ENCODE data around the gene RNASE9. TPM values are rescaled to one million over a fixed set of nuclear protein-coding genes. Genes with fewer than 3 reads are reported as not detected.
A peak's percentile ranks its signal among the peaks of the same experiment; 100 is the strongest.

Gene RNASE9
- total RNA-seq (2011; cell fraction: chromatin; rRNA removed; ENCODE audit: low replicate concordance), result not detected in 2 replicates
- total RNA-seq (2011; cell fraction: nucleolus; rRNA removed), result not detected in 2 replicates
- total RNA-seq (2011; cell fraction: nucleoplasm; rRNA removed), result not detected in 2 replicates
- not detected in 2 replicates for total RNA-seq (2014; rRNA removed)
- not detected in 2 replicates for total RNA-seq (2014; rRNA removed; fragmentation: Illumina TruSeq; extraction: Trizol)
- not detected in 2 replicates for total RNA-seq (2015; rRNA removed; fragmentation: Illumina TruSeq; extraction: Trizol)
- not detected in 2 replicates for total RNA-seq (2021)
- not detected in 2 replicates for polyA plus RNA-seq (2011; rRNA removed)
- not detected in 2 replicates for polyA plus RNA-seq (2011; cell fraction: cytosol; rRNA removed)
- polyA plus RNA-seq (2011; cell fraction: nucleus; rRNA removed), result not detected in 2 replicates
- not detected in 2 replicates for polyA plus RNA-seq (2012)
- not detected in 2 replicates for polyA plus RNA-seq (2014; fragmentation: Illumina TruSeq; extraction: Trizol)
- not detected for polyA plus RNA-seq (2014; fragmentation: Nextera tagmentation; extraction: Ambion mirVana)
- polyA plus RNA-seq (2014; rRNA removed), result not detected in 2 replicates
- not detected in 2 replicates for polyA minus RNA-seq (2011; rRNA and poly(A)+ RNA removed)
- polyA minus RNA-seq (2011; cell fraction: cytosol; rRNA and poly(A)+ RNA removed), result not detected in 2 replicates
- polyA minus RNA-seq (2011; cell fraction: nucleus; rRNA and poly(A)+ RNA removed), result not detected in 2 replicates
- not detected for Bru-seq, nascent RNA
- BruChase-seq, experiment 1, labeled RNA remaining after a 2-hour chase, result not detected
- not detected for BruChase-seq, experiment 2, labeled RNA remaining after a 6-hour chase
- long read RNA-seq, experiment 1, result 0 reads
- long read RNA-seq, experiment 2, result 0 reads
- long read RNA-seq, experiment 3, result 0 reads

DNA sequence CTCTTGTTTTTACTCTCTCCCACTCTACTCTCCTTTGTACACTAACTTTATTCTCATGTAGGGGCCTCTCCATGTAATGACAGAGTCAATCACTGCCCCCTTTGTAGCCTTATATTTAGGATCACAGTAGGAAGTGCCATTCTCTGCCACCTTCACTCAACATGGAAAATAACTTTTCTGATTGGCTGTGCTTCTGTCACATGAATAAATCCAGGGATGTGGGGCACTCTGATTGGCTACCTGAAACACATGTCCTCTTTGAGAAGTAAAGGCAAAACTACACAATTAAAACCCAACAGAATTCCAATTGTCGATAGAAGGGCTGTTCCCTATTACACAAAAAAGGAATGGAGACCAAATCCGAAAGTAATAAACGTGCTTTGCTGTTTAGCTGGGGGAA lies at the start of gene RNASE9:
Gene RNASE9 (minus strand): TSS at position 87 of the 400 bp plus-strand sequence.
- in situ Hi-C loops (cut with MboI), result no loop called here
- H4K20me1 ChIP-seq (replicated peaks; ENCODE audit: control insufficient read depth, insufficient read depth, low read length), result no peaks in the 10 kb centered on the region
- H3K9me1 ChIP-seq (ENCODE audit: control insufficient read depth, insufficient read depth, low read length), result no peaks in the 10 kb centered on the region
- intact Hi-C loops (cut with micrococcal nuclease), result no loop called here
- no peak within 1 kb of the TSS for H3K4me3 ChIP-seq
- H3K36me3 ChIP-seq (ENCODE audit: control insufficient read depth, insufficient read depth, low read length), result no peaks in the 10 kb centered on the region
- H3K27me3 ChIP-seq (ENCODE audit: control insufficient read depth in 2 of 2, insufficient read depth in 2 of 2, low read length in 2 of 2), result no peaks in the 10 kb centered on the region
- peak within 1 kb of the TSS; percentile 57; the same call in 1 of the 2 replicates for H2AFZ ChIP-seq (ENCODE audit: low read depth, low read length)
- ATAC-seq (no peak), DNase-seq (ENCODE audit: extremely low read depth in 1 of 4, low spot score in 3 of 4) (peak in 3 of 4 experiments; percentile 22 to 54 (median 52)), FAIRE-seq (no peak)
- no TSS peak for BruUV-seq (replicated peaks)
- POLR2A ChIA-PET, result no interaction called here
- 83% methylated on average over 3 of the region's 3 CpGs for WGBS (ENCODE audit: insufficient coverage, low coverage, missing lambda C conversion rate)
- H3K27ac ChIP-seq (ENCODE audit: extremely low read depth, low read depth, low read length), result no peak within 1 kb of the TSS
- no peak within 1 kb of the TSS for H3K9ac ChIP-seq (ENCODE audit: insufficient read depth in 1 of 2, low read depth in 2 of 2, low read length in 2 of 2)
- H3K9me3 ChIP-seq (replicated peaks; ENCODE audit: control insufficient read depth, insufficient read depth, low read depth, low read length), result no peaks in the 10 kb centered on the region
- TF ChIP-seq POLR2H (tag; IDR thresholded peaks at IDR 0.05; ENCODE audit: low read depth), result no peak
- TF ChIP-seq PCBP2 (IDR thresholded peaks at IDR 0.05; ENCODE audit: low read depth, low read length, poor library complexity, severe bottlenecking), result no peak
- no peak for TF ChIP-seq OTX1 (CRISPR knock-in tag; IDR thresholded peaks at IDR 0.05)
- TF ChIP-seq ZC3H4 (CRISPR knock-in tag; IDR thresholded peaks at IDR 0.05; ENCODE audit: borderline replicate concordance), result no peak
- TF ChIP-seq FOXJ2 (tag; IDR thresholded peaks at IDR 0.05), result no peak
- no peak for TF ChIP-seq ZNF766 (CRISPR knock-in tag; conservative IDR thresholded peaks at IDR 0.05)
- TF ChIP-seq NCOA6 (IDR thresholded peaks at IDR 0.05), result no peak
- TF ChIP-seq PTTG1 (tag; IDR thresholded peaks at IDR 0.05; ENCODE audit: low read depth), result no peak
- H3K4me1 ChIP-seq (replicated peaks in 1 of 2; ENCODE audit: control insufficient read depth in 2 of 2, insufficient read depth in 2 of 2, low read length in 2 of 2), result peaks cover 0 to 24% of the 10 kb centered on the region in 2 experiments; a peak in 3 of 5 replicates
- CTCF ChIA-PET (ENCODE audit: low intra/inter-chr PET ratio), result no interaction called here
- no peak within 1 kb of the TSS for H3K4me2 ChIP-seq (ENCODE audit: insufficient read depth, low read length)
- no peaks in the 10 kb centered on the region for H3K79me2 ChIP-seq (ENCODE audit: control insufficient read depth, insufficient read depth, low read length)
